A673 (cell line): ENCODE data around the gene SSR4.

ENCODE experiments used
- EZH2 ChIP-seq: fragments of 200-600 bp; sonication (generic); IDR thresholded peaks from 2 replicates; pipeline ENCODE4 v1.6.1; 2017; ENCODE audit warnings: borderline replicate concordance, low read depth, mild to moderate bottlenecking, mixed read lengths, antibody characterized with exemption, low read length; ENCODE audit not compliant: poor library complexity, severe bottlenecking
- TF ChIP-seq, protein P1 (sequence below): fragments of 300-800, 200-600 bp; sonication (generic); conservative IDR thresholded peaks from 2 replicates; pipeline ENCODE4 v1.5.1; 2017; ENCODE audit warnings: low read depth, mild to moderate bottlenecking, antibody characterized with exemption, low read length, moderate library complexity, mixed read lengths

DNA sequence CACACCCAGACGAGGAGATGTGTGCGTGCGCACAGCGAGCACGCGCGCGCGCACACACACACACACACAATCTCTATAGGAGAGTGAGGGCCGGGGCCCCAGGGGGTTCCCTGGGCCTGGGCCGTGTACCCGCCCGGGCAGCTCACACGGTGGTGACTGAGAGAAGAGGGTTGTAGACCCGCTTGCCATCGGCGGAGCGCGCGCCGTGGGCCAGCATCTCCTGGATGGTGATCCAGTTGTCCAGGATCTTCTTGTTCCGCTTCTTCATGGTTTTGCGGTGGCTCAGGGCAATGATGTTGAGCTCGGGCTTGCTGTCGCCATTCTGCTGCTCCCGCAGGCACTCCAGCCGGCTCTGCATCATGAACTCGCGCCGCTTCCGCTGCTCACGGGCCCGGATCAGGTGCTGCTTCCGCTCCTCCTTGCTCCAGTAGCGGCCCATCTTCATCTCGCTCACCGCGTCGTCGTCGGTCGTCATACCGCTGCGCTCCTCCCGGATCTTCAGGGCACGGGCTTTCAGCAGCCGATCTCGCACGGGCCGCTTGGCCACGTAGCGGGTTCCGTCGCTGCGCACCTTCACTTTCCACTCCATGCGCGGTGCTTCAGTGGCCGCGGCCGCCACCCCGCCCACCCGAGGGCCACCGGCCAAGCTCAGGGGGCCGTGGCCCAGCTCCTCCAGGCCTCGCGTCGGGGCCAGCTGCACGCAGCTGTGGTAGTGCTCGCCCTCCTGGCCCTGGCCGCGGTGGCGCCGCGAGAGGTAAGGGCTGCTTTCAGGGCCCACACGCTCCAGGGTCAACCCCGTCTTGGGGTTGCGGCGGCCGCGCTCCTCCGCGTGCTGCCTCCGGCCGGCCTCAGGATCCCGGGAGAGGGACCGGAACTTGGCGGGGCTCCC, 9.0 kb downstream of the SSR4 start:
- TF ChIP-seq, protein P1, sequence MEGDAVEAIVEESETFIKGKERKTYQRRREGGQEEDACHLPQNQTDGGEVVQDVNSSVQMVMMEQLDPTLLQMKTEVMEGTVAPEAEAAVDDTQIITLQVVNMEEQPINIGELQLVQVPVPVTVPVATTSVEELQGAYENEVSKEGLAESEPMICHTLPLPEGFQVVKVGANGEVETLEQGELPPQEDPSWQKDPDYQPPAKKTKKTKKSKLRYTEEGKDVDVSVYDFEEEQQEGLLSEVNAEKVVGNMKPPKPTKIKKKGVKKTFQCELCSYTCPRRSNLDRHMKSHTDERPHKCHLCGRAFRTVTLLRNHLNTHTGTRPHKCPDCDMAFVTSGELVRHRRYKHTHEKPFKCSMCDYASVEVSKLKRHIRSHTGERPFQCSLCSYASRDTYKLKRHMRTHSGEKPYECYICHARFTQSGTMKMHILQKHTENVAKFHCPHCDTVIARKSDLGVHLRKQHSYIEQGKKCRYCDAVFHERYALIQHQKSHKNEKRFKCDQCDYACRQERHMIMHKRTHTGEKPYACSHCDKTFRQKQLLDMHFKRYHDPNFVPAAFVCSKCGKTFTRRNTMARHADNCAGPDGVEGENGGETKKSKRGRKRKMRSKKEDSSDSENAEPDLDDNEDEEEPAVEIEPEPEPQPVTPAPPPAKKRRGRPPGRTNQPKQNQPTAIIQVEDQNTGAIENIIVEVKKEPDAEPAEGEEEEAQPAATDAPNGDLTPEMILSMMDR: no peak
- no peak for TF ChIP-seq EZH2
